SH-SY5Y (cell line): ENCODE measurements around the gene MAP2K6.

Source experiments
- GATA2 ChIP-seq: IDR thresholded peaks from 2 replicates; pipeline ENCODE4 v1.6.1; 2011; ENCODE audit warnings: mild to moderate bottlenecking, low read depth, low read length
- GATA3 ChIP-seq: IDR thresholded peaks from 2 replicates; pipeline ENCODE4 v1.6.1; 2011; ENCODE audit warnings: low read depth, mild to moderate bottlenecking, low read length, moderate library complexity

MAP2K6 gene

DNA sequence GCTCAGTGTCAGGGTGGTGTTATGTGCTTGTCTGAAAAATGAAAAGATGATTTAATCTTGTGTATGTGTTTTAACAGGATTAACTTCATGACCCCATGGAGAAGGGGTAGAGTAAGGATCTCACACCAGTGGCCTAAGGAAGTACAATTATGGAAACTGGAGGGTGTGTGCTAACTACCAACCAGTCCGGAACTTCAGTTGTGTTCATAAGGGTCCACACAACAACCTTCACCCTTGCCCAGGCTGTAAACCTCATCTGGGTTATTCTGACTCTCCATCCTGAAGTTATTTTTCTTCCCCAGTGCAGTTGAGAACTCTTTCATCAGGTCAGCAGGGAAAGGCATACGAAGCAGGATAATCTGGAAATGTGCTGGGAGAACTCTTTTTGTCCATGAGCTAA is 158.9 kb downstream of the MAP2K6 start:
- TF ChIP-seq GATA3 = no peak
- no peak for TF ChIP-seq GATA2

DNA sequence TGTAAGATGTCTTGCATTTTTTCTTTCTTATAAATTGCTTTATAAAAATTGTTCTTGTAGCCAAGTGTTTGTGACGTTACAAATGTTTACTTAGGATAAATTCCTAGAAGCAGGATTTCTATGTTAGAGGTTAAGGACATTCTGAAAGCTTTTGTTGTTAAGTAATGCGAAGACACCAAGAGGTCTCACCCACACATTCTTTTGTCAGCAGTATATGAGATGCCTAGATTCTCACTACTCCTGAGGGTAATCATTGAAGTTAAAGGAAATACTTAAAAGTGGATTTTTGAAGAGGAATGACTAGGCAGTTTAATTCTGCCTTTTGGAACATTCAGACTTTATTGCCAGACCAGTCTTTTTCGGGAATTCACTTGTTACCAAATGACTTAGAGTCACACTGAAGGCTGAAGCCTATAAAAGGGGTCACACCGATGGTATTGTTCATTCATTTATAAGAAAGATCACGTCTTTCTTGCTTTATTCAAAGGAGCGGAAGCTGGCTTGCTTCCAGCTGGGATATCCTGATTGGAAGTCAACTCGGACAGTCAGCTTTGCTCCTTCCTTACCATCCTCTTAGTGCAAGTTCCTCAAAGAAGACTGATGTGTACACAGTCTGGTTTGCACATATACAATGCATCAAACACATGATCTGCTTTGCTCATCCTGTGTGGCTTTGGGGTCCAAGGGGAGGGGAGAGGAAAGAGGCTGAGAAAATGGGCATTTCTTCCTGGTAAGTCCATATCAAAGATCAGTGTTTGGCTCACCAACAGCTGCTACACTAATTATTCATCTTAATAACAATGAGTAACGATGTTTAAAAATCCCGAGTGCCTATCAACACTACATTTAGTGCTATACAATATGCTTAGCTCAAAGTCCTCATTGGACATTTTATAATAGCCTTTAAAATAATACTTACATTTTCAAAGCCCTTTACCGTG is 160.0 kb downstream of the MAP2K6 start:
- TF ChIP-seq GATA2 = no peak
- no peak for TF ChIP-seq GATA3

DNA sequence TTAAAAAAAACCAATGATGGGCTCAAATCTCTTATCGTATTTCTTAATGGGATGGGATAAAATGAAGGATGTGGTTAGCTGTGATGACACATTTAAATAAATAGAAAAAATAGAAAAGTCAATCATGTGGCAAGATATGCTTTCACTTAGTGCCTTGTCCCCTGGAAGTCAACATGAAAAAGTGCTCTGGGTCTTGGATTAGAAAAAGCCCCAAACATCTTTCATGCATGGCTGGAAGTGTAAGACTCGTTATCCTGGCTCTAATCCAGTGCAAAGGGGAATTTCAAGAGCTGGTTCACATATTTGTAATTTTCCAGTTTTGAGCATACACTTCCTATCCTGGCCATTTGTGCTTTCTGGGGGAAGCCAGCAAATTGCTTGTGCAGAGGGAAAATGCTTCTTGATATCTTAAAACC is 160.9 kb downstream of the MAP2K6 start:
- no peak for TF ChIP-seq GATA2
- no peak for TF ChIP-seq GATA3

DNA sequence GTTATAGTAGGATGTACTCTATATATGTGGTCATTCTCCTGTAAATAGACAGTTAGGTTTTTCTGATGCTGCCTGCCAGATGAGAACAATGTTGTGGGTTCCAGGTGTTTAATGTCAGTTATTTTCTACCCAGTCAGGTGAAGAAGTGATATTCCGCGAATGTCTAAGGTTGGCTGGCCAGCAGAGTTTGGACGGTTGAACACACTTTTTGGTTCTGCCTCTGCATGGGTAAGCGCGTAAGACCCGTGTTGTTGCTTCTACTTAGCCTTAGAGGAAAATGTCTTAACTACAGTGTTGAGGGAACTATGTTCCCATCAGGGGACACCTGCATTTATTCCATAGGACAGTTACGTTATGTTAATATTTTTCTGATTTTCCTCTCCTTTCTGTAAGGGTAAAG is 162.6 kb downstream of the MAP2K6 start:
- TF ChIP-seq GATA2 (no peak), GATA3 (no peak)

DNA sequence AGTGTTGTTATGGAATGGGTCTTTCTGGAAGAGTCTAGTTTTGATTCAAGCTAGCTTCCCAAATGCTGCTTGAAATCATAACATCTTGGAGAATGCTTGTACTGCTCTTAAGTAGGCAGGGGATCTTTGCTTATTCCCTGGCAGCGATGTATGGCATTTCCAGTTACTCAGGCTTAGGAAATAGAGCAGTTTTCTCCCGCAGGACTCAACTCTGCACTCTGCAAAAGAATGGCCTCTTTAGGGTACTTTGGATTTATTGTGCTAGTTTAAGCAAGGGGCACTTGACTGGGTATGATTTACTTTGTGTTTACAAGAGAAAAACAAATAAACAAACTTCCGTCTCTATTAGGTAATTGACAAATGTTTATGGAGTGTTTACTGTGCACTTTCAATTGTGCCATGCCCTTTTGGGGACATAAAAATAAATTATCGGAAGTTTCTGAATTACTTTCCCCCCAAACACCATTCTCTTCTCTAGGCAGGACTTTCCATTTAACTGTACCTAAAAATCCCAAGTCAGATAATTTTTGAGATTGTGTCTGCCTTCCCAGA is 164.0 kb downstream of the MAP2K6 start:
- no peak for TF ChIP-seq GATA2
- TF ChIP-seq GATA3 = no peak

DNA sequence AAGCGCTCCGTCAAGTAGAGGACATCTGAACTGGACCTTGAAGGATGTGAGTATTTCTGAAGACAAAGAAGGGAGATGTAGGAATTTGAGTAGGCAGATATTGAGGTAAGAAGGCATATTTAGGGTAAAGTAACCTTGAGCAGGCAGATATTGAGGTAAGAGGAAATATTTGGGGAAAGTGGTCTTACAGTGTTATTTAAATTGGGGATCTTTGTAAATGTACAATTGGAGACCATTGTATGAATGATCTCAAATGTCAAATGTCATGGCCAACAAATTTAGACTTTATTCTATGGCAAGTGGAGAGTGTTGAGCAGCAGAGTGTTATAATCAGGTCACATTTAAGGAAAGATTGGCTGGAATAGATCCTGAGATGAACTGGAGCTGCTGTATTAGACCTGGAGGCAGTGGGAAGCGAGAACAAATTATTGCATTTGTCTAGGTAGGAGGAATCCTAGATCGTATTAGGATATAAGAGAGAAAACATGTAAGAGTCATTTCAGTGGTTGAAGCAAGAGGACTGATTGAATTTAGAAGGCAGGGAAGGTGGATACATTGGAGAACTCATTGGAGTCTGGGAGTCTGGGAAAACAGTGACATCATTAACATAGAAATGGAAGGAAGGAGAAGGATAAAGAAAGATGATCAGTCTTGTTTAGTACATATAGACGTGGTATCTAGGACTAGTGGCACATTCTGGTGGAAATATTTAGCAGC is 165.6 kb downstream of the MAP2K6 start:
- TF ChIP-seq GATA3 (no peak), GATA2 (no peak)

DNA sequence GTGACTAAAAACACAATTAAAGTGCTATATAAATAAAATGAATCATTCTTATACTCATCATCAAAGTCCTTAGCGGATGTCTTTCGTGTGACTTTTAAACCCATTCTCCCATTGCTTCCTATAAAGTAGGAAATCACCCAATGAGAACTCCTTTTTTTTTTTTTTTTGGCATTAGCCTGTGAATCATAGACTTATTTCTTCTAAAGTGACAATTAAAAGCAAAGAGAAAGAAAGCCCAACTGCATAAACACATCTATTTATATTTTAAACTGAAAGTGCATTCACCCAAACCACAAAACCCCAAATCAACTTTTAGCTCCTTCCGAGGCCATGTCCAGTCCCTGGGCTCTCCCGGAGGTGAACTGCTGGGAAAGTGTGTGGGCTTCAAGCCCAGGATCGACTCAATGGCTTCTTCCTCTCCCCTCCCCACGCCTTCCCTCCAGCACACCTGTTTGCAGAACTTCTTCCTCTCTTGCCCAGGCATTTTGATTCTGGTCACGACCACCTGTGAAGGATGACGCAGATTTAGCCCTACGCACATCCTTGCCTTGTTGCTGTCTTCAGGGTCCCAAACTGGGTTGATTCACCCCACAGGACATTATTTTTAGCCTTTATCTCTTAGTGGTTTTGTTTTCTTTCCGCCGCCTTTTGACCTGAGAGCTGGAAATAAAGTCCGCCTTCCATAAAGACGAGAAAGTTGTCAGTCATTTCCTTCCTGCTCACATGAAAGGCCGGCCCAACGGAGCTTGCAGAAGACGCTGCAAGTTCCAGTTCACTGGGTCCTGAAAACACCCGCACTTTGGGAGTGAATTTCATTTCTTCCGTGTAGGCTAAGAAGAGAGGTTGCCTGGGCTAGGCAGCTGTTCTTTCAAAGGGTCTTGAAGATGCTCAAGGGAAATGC is 166.8 kb downstream of the MAP2K6 start:
- TF ChIP-seq GATA2 = no peak
- no peak for TF ChIP-seq GATA3

DNA sequence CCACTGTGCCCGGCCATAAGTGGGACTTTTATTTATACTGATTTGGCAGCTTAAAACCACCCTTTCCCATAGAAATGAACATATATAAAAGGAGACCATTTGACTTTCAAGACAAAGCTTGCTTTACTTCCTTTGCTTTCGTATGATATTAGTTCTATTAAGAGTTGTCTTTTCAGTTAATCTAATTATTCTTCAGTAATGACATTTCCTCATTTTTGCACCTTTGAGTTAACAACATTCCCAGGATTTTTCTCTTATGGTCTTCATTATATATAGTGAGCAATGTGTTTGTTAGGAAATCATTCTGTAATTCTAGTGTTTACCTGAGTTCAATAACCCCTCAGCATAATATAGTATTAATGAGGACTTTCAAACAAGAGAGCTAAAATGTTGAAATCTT is 173.8 kb downstream of the MAP2K6 start:
- TF ChIP-seq GATA3 (no peak), GATA2 (no peak)

DNA sequence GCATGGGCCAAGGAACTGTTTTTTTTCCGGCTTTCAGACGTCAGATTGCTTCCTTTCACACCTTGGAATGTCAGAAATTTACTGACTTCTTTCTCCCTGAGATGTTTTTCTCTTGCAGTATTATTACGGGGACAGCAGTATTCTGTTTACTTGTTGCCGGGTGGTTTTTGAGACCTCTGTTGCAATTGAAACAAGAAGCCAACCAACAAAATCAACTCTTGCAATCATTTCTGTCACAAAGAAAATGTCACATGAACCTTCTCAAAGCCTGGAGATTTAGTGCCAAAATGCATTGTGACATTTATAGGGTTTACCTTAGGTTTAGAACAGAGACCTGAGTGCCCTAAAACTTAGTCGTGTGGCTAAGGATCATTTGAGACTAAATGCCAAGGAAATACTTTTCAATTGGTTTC is 174.3 kb downstream of the MAP2K6 start:
- no peak for TF ChIP-seq GATA3
- TF ChIP-seq GATA2 = no peak

DNA sequence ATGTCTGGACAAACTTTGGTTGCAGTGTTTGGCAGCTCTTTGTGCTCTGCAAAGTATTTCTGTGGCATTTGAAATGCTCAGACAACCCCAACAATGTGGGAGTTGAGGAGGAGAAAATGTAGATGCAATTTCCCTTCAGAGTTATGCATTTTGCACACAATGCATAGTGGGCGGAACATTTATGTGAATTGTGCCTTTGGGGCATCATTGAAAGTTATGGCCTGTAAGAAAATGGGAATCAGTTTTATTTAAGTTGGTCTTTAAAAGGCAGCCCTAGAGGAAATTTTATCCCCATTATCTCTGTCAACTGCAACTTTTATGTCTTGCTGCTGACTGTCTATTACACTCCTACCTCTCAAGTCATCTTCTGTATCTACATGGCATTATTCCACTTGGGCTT is 176.2 kb downstream of the MAP2K6 start:
- TF ChIP-seq GATA3 = no peak
- no peak for TF ChIP-seq GATA2

DNA sequence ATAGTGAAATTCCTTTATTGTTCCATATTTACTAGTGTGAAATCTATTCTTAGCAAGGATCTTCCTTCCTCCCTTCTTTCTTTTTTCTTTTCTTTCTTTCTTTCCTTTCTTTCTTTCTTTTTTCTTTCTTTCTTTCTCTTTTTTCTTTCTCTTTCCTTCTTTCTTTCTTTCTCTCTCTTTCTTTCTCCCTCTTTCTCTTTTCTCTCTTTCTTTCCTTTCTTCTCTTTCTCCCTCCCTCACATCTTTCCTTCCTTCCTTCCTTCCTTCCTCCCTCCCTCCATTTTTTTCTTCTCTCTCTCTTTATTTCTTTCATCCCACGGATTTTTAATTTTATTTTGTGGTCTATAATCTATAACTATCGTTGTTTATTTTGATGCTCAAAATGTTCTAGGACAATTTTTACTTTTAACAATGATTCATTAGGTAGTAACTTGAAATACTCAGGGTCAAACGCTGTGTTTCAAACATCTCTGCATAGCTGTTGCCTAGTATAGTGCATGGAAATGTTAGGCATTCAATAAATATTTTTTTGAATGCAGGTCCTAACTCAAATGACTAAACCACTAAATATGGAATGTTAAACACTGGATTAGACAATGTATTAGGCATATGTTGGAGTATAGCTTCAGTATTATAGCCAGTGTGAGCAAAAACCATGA is 178.3 kb downstream of the MAP2K6 start:
- TF ChIP-seq GATA3 = no peak
- TF ChIP-seq GATA2 = no peak

DNA sequence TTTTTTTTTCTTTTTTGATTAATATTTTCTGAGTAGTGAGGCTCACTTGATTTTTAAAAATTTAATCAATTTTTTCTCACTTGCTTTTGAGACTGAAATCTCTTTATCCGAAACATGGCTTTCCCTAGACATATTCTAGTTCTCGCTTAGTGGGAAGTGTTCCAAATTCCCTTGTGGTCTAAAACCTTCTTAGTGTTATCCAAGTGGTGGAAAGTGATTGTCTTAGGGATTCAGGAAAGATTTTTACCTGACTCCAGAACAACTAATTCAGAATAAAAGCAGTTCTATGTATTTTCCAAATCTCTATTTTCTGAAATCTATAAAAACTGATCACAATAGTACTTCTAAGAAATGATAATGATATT is 178.8 kb downstream of the MAP2K6 start:
- TF ChIP-seq GATA3 (no peak), GATA2 (no peak)

DNA sequence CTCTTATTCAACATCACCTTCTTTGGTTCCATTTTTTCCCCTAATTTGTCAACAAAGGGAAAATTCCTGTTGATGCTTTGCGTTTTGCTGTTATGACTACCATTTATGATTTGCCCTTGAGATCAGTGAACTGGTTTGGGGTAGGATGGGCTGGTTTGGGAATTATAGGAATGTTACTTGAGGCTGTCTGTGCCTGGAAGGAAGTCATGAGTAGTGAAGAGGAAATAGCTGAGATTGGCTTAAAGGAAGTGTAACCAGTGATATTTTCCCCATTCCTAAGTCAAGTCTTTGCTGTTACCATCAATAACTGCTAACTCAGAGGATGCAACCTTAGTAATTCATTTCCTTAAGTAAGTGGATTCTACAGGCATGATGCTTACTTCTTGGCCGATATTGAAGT is 179.2 kb downstream of the MAP2K6 start:
- TF ChIP-seq GATA2 (no peak), GATA3 (no peak)

DNA sequence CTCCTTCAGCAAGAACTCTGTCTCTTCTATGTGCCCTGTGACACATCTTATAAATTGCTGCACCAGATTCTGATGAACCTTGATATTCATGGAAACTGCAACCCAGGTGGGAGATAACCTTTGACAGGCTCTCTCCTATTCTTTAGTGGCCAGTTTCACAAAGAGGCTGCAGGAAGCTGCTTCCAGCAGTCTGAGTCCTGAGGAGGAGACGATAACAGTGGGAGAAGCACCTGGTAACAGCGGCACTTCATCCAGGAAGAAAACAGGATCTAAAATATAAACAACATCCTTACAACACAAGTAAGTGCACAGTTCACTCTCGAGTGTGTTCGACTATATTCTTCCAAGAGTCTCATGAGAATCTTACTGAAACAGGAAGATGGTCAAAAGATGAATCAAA is 180.1 kb downstream of the MAP2K6 start:
- TF ChIP-seq GATA3 (no peak), GATA2 (no peak)
